ENCODE measurements around the gene DACH1.

DACH1 gene

DNA sequence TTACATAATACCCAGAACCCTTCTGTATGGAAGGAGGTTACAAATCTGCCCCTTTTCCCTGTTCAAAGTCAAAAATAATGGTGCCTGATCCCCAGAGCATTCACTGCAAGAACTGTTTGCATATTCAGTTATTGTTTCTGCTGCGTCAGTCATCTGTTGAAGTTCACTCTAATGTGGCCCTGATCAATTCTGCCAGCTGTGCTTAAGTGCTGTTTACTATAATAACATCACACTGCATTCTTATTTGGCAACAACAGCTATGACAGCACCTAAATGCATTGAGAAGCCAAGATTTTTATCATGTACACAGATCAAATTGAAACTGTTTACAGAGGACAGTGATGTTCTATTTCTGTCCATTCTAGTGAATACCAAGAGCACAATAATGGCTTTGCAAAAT is 115.9 kb downstream of the DACH1 start:
- TF ChIP-seq, protein P1, sequence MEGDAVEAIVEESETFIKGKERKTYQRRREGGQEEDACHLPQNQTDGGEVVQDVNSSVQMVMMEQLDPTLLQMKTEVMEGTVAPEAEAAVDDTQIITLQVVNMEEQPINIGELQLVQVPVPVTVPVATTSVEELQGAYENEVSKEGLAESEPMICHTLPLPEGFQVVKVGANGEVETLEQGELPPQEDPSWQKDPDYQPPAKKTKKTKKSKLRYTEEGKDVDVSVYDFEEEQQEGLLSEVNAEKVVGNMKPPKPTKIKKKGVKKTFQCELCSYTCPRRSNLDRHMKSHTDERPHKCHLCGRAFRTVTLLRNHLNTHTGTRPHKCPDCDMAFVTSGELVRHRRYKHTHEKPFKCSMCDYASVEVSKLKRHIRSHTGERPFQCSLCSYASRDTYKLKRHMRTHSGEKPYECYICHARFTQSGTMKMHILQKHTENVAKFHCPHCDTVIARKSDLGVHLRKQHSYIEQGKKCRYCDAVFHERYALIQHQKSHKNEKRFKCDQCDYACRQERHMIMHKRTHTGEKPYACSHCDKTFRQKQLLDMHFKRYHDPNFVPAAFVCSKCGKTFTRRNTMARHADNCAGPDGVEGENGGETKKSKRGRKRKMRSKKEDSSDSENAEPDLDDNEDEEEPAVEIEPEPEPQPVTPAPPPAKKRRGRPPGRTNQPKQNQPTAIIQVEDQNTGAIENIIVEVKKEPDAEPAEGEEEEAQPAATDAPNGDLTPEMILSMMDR (IDR thresholded peaks at IDR 0.05): no peak

GRCh38 chr13:71730267-71730666 is 136.7 kb downstream of the DACH1 start:
- TF ChIP-seq, protein P1 (IDR thresholded peaks at IDR 0.05): no peak

DNA sequence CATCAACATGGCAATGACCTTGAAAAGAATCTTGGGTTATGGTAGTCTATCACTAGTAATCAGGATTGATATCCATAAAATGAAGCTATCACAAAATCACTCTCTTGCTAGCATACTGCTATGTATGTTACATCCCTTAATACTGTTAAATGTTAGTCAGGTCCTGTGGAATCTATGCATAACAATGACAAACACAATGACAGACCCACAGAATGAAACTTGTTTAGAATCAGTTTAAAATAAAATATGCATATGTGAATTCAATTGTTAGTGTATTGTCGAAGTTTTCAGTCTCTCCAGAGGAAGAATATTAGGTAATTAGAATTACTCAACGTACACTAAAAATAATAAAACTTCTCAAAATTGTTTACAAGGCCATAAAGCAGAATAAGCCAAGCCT is 137.6 kb downstream of the DACH1 start:
- TF ChIP-seq, protein P1 (IDR thresholded peaks at IDR 0.05): no peak

DNA sequence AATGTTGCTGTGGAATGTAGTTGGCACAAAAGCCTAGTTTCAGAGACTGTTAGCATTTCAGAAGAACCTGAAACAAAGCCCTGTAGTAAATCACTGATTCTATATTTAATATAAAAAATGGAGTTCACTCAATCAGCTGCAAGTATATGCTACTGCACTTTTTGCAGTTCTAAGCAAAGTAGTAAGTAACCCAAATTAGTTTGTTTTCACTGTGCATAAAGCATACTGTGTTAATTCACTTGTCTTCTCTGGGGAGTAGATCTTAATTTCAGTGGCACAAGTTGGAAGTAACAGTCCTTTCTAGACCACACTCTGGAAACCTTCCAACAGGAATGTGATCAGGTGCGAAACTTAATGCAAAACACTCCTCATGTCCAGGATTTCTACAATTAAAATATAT is 139.3 kb downstream of the DACH1 start:
- TF ChIP-seq, protein P1 (IDR thresholded peaks at IDR 0.05): no peak

GRCh38 chr13:71727042-71727441 is 140.0 kb downstream of the DACH1 start:
- TF ChIP-seq, protein P1 (IDR thresholded peaks at IDR 0.05): no peak

DNA sequence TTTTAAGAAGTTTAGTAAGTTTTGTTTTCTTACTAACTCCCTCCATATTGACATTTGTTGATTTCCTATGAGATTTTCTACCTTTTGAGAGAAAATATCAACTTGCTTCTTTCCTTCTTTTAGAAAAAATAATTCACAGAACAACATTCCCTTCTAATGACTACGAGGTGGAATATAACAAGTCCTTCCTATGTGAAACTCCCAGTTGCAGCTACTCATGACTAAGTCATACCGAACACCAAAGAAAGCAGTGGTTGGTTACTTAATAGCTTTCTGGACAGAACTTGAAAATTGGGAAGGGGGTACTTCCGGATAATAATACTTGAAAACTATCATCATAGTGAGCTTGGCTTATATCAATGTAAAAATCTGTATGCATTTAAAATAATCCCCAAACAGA is 144.8 kb downstream of the DACH1 start:
- TF ChIP-seq, protein P1 (IDR thresholded peaks at IDR 0.05): no peak

- TF ChIP-seq, protein P1 (IDR thresholded peaks at IDR 0.05): no peak
Measured at GRCh38 chr13:71721104-71721503, 145.9 kb downstream of the DACH1 start.

DNA sequence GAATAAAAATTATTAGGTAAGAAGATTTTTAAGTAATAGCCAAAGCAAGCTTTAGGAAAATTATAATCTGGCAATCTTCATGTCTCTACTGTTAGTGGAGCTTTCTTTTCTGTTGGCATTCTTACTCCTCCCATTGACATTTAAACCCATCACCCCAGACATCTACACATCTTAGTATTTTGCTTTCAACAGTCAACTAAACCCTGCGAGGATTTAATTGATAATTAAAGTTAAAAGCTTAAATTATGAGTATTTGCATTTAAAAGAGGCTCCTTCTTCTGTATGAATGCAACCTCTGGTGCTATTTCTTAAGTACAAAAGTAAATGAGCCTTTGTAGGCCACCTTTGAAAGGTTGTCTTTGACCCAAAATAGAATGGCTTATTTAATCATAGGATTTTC is 148.1 kb downstream of the DACH1 start:
- TF ChIP-seq, protein P1 (IDR thresholded peaks at IDR 0.05): no peak

Measured in LNCAP (cell line).